Ovary (tissue), 9 donors: ENCODE measurements around the gene HS6ST2. TPM values are rescaled to one million over a fixed set of nuclear protein-coding genes. Genes with fewer than 3 reads are reported as not detected.

Experiments
- DNase-seq, 5 donors: peaks; one replicate each; pipeline ENCODE4 v3.0.0-alpha.2; 2019 to 2020
- H3K27ac ChIP-seq, 2 donors: fragments of 200-600 bp; one replicate each; pipeline versions ENCODE4 v1.5.1 to v1.8.0; 2019 to 2022
- H3K27me3 ChIP-seq: fragments of 200-600 bp; one replicate; pipeline ENCODE4 v1.8.0; 2022
- H3K36me3 ChIP-seq: fragments of 200-600 bp; sonication (generic); one replicate; pipeline ENCODE4 v1.5.1; 2019
- H3K4me1 ChIP-seq: one replicate; pipeline ENCODE4 v1.8.1; 2013; ENCODE audit warnings: mild to moderate bottlenecking, moderate library complexity; ENCODE audit not compliant: insufficient read depth
- H3K4me3 ChIP-seq: fragments of 200-600 bp; sonication (generic); one replicate; pipeline ENCODE4 v1.5.1; 2017
- H3K9me3 ChIP-seq, 2 donors: fragments of 200-600 bp in 1 of 2; sonication (generic) in 1 of 2; one replicate each; pipeline versions ENCODE4 v1.5.1 to v1.8.1; 2013 to 2019; ENCODE audit warnings: mild to moderate bottlenecking in 1 of 2, moderate library complexity in 1 of 2
- CTCF ChIP-seq, 3 donors: fragments of 450-650 bp in 2 of 3; fragments of 200-600 bp in 1 of 3; IDR thresholded peaks; one replicate each; pipeline versions ENCODE4 v1.5.1 to v1.8.0; 2016 to 2022; ENCODE audit warnings: antibody characterized with exemption in 3 of 3, mild to moderate bottlenecking in 1 of 3
- EP300 ChIP-seq: sonication (generic); formaldehyde crosslinking; IDR thresholded peaks from one replicate; pipeline ENCODE4 v1.6.1; 2017; ENCODE audit warnings: antibody characterized with exemption
- POLR2A ChIP-seq: fragments of 450-650 bp; IDR thresholded peaks from one replicate; pipeline ENCODE4 v1.6.1; 2017; ENCODE audit warnings: antibody characterized with exemption, mild to moderate bottlenecking, moderate library complexity
- WGBS, 3 donors: extraction: QIAGEN DNeasy Blood & Tissue Kit in 1 of 3; methylation state at CpG; one replicate each; pipeline versions ENCODE4 v1.1.5 to v1.1.7; 2013 to 2017; 5-methylcytosine and 5-hydroxymethylcytosine counted together
- intact Hi-C, 4 donors: fragments of 100-400 bp; cut with DNase I; formaldehyde crosslinking; loops; one replicate each; pipeline versions ENCODE4 v1.11.0 to v1.15.1; 2022 to 2023
- polyA plus RNA-seq, 2 donors: library from polyadenylated mRNA; stranded (reverse); fragments of 200-250 nt in 1 of 2; fragments of 350-450 nt in 1 of 2; fragmentation: Illumina TruSeq in 1 of 2; extraction: RNeasy Lipid Tissue Mini Kit (QIAGEN cat#74804) in 1 of 2; gene quantifications; one replicate each; pipeline ENCODE4 v1.2.3, GENCODE V29; 2013 to 2014
- total RNA-seq, 7 donors: library from RNA; depleted of rRNA in 2 of 7; stranded (reverse); fragments of >200 nt in 2 of 7; fragmentation: NEBNext Ultra II Directional in 3 of 7; extraction: Animal tissue kit (Norgen Biotek cat#: 25700) in 3 of 7; gene quantifications; one replicate each; pipeline versions ENCODE4 v1.1.0 to v1.2.4, GENCODE V29; 2016 to 2023
- donor health status: DM: no; HTN: no; CAD: no; lungs with moderate emphysema.
- donor health status: DM: no; HTN: no; CAD: no.
- donor health status: Bipolar disorder and iron deficiency.
- donor health status: DM: yes; HTN: yes; CAD: no.
- donor health status: DM: no; HTN: no; CAD: no.
- donor health status: DM: yes; HTN: yes; CAD: no.

Gene HS6ST2
- total and polyA plus RNA-seq, 9 donors: 5.9 to 29.0 (median 12.9) TPM

DNA sequence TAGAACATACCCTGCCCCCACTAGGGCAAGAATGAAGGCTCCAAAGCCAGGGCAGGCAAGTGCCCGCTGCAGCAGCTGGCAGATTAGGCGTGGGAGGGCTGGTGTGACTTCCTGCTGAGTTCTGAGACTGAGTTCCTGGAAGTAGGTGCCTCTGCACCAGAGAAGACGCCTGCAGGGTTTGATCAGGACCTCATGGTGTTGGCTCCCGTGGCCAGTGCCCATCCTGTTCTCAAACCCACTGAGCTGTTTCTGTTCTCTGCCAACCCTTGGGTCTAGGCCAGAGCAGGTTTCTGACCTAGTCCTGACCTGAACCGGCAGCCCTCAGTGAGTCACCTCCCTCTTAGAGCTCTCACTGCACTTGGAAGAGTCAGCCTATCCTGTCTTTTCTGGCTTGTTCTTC, 220.7 kb downstream of the HS6ST2 start:
- no peaks in the 10 kb centered on the region for H3K36me3 ChIP-seq
- H3K4me1 ChIP-seq: no peaks in the 10 kb centered on the region
- H3K27me3 ChIP-seq: no peaks in the 10 kb centered on the region
- TF ChIP-seq CTCF (IDR thresholded peaks at IDR 0.05): no peak
- no peak for TF ChIP-seq POLR2A
- TF ChIP-seq EP300: no peak
- DNase-seq: no peak
- WGBS, 3 donors: 48 to 65% (median 53%) methylated on average over 5 of the region's 5 CpGs
- no peak overlapping the region for H3K27ac ChIP-seq
- no peaks in the 10 kb centered on the region for H3K9me3 ChIP-seq
- intact Hi-C loops: no loop called here
- H3K4me3 ChIP-seq: no peak overlapping the region

- intact Hi-C loops: no loop called here
- H3K9me3 ChIP-seq: no peaks in the 10 kb centered on the region
- 61 to 68% (median 64%) methylated on average over 4 of the region's 4 CpGs for WGBS, 3 donors
- DNase-seq: no peak
- H3K36me3 ChIP-seq: no peaks in the 10 kb centered on the region
- TF ChIP-seq EP300 (no peak), POLR2A (no peak), CTCF (IDR thresholded peaks at IDR 0.05) (no peak)
- H3K4me3 ChIP-seq: no peak overlapping the region
- H3K27me3 ChIP-seq: no peaks in the 10 kb centered on the region
- no peak overlapping the region for H3K27ac ChIP-seq
- H3K4me1 ChIP-seq: no peaks in the 10 kb centered on the region
These were observed 226.2 kb downstream of the HS6ST2 start for GRCh38 chrX:132732236-132732635.

DNA sequence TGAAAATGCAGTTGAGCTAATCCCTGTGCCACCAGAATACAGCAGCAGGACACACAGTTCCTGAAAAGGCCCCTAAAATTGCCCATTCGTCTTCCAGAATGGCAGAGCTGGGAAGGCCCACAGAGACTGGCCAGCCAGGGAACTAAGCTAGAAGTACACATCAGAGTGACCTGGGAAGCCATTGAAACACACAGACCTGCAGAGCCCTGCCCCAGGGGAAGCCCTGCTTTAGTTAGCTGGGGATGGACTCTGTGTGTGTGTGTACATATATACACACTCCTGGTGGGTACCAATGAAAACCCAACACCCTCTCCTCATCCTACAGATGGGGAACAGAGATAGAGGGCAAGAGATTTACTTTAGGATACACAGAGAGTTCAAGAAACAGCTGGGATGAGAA, 227.7 kb downstream of the HS6ST2 start:
- Histone ChIP-seq H3K4me1 (no peaks in the 10 kb centered on the region), H3K4me3 (no peak overlapping the region), H3K27ac (no peak overlapping the region), H3K36me3 (no peaks in the 10 kb centered on the region), H3K27me3 (no peaks in the 10 kb centered on the region), H3K9me3 (no peaks in the 10 kb centered on the region)
- intact Hi-C loops: no loop called here
- 63 to 69% (median 67%) methylated on average over 1 of the region's 1 CpG for WGBS, 3 donors
- no peak for TF ChIP-seq POLR2A
- no peak for TF ChIP-seq CTCF (IDR thresholded peaks at IDR 0.05)
- TF ChIP-seq EP300: no peak
- no peak for DNase-seq

- Histone ChIP-seq H3K4me1 (no peaks in the 10 kb centered on the region), H3K27ac (no peak overlapping the region), H3K4me3 (no peak overlapping the region), H3K9me3 (no peaks in the 10 kb centered on the region), H3K27me3 (no peaks in the 10 kb centered on the region), H3K36me3 (no peaks in the 10 kb centered on the region)
- no peak for DNase-seq
- 79 to 80% (median 79%) methylated on average over 10 of the region's 10 CpGs for WGBS, 3 donors
- intact Hi-C loops: no loop called here
- no peak for TF ChIP-seq CTCF (IDR thresholded peaks at IDR 0.05)
- no peak for TF ChIP-seq EP300
- TF ChIP-seq POLR2A: no peak
These were observed 228.2 kb downstream of the HS6ST2 start for GRCh38 chrX:132730266-132730665.

DNA sequence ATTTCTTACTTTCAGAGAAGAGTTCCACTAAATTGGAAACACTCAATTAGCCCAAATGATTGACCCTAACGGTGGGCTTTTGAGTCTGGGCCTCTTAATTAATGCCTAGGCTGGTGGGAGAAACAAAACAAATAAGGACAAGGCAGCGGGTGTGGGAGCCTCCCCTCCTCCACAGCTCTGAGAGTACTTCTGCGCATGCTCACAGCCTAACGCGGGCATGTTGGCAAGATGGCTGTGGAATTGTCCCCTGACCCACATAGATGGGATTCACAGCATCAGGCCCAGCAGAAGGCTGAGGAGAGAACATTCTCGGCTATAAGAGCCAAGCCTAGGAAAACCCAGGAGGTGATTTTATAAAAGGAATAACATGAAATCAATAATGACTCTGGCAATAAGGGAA, 230.1 kb downstream of the HS6ST2 start:
- H3K36me3 ChIP-seq: no peaks in the 10 kb centered on the region
- TF ChIP-seq POLR2A (no peak), CTCF (IDR thresholded peaks at IDR 0.05) (no peak), EP300 (no peak)
- intact Hi-C loops: no loop called here
- H3K27me3 ChIP-seq: no peaks in the 10 kb centered on the region
- H3K27ac ChIP-seq: no peak overlapping the region
- WGBS, 3 donors: 55 to 60% (median 57%) methylated on average over 6 of the region's 6 CpGs
- no peak for DNase-seq
- no peak overlapping the region for H3K4me3 ChIP-seq
- no peaks in the 10 kb centered on the region for H3K4me1 ChIP-seq
- no peaks in the 10 kb centered on the region for H3K9me3 ChIP-seq
